PC-9 (cell line): ENCODE data around the gene KRTAP10-10.

Experiments used
- EZH2 ChIP-seq: fragments of 200-600 bp; sonication (generic); IDR thresholded peaks from 2 replicates; pipeline ENCODE4 v1.8.0; 2017; ENCODE audit warnings: antibody characterized with exemption, low read depth
- TF ChIP-seq, protein P1 (sequence below): fragments of 200-600 bp; sonication (generic); conservative IDR thresholded peaks from 2 replicates; pipeline ENCODE4 v1.6.1; 2017; ENCODE audit warnings: mixed run types, antibody characterized with exemption, mild to moderate bottlenecking, moderate library complexity

DNA sequence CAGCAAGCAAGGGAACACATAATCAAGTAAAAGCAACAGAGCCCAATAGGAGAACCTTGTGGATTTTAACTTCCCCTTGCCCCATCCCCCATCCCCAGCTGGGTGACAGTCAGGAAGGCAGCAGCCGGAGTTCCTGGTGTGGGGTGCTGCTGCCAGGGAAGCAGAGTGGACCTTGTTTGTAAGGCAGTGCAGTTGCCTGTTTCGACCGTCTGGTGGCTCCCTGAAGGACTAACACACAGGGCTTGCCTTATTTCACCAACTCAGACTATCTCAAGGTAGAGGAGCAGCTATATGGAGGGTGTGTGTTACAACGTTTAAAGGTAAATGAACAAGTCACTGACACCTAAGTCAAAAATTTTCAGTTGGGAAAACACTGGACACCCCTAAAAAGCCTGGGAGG lies 18.7 kb upstream of the KRTAP10-10 start:
- TF ChIP-seq, protein P1, sequence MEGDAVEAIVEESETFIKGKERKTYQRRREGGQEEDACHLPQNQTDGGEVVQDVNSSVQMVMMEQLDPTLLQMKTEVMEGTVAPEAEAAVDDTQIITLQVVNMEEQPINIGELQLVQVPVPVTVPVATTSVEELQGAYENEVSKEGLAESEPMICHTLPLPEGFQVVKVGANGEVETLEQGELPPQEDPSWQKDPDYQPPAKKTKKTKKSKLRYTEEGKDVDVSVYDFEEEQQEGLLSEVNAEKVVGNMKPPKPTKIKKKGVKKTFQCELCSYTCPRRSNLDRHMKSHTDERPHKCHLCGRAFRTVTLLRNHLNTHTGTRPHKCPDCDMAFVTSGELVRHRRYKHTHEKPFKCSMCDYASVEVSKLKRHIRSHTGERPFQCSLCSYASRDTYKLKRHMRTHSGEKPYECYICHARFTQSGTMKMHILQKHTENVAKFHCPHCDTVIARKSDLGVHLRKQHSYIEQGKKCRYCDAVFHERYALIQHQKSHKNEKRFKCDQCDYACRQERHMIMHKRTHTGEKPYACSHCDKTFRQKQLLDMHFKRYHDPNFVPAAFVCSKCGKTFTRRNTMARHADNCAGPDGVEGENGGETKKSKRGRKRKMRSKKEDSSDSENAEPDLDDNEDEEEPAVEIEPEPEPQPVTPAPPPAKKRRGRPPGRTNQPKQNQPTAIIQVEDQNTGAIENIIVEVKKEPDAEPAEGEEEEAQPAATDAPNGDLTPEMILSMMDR, result no peak; the same call in 1 of the 2 replicates
- TF ChIP-seq EZH2, result no peak
